GOT3 (cell line): ENCODE data around the gene LPO.

Experiments used
- DNase-seq: peaks from one replicate; lab custom pipeline; 2025; ENCODE audit warnings: mixed read lengths; lab: John Stamatoyannopoulos, UW

The LPO gene

GRCh38 chr17:58303971-58304749 lies 65.8 kb downstream of the LPO start:
- no peak for DNase-seq

GRCh38 chr17:58304750-58305486 lies 66.5 kb downstream of the LPO start:
- no peak for DNase-seq

- DNase-seq: no peak
Measured at GRCh38 chr17:58305626-58306025, 67.2 kb downstream of the LPO start.

- DNase-seq: no peak
Measured at GRCh38 chr17:58306131-58306951, 68.0 kb downstream of the LPO start.

- no peak for DNase-seq
Measured at GRCh38 chr17:58307468-58308172, 69.2 kb downstream of the LPO start.

- no peak for DNase-seq
Measured at GRCh38 chr17:58308173-58308984, 70.0 kb downstream of the LPO start.

GRCh38 chr17:58308985-58309917 lies 70.9 kb downstream of the LPO start:
- no peak for DNase-seq

GRCh38 chr17:58309918-58310259 lies 71.5 kb downstream of the LPO start:
- DNase-seq: no peak

GRCh38 chr17:58310511-58311428 lies 72.4 kb downstream of the LPO start:
- DNase-seq: no peak

- no peak for DNase-seq
Measured at GRCh38 chr17:58311429-58311894, 73.1 kb downstream of the LPO start.

GRCh38 chr17:58312021-58312630 lies 73.7 kb downstream of the LPO start:
- DNase-seq: no peak

GRCh38 chr17:58312829-58313228 lies 74.4 kb downstream of the LPO start:
- no peak for DNase-seq

GRCh38 chr17:58313815-58314705 lies 75.7 kb downstream of the LPO start:
- DNase-seq: no peak

GRCh38 chr17:58314706-58315015 lies 76.3 kb downstream of the LPO start:
- DNase-seq: no peak

GRCh38 chr17:58315281-58315711 lies 76.9 kb downstream of the LPO start:
- DNase-seq: no peak

GRCh38 chr17:58315750-58316149 lies 77.4 kb downstream of the LPO start:
- no peak for DNase-seq

- DNase-seq: no peak
Measured at GRCh38 chr17:58316260-58316960, 78.0 kb downstream of the LPO start.
